Stimulated activated CD4-positive, alpha-beta T cell treated with anti-CD3 and anti-CD28 coated beads, Interleukin-4, amount 100 ng/mL, for 4 hours (primary cell): ENCODE data around the gene POLR3B.
"Not testable (repeated sequence)": the region's sequence is repeated elsewhere in the genome, so short reads cannot be mapped to it uniquely, and the experiment has no call there.

Experiments
- DNase-seq, 2 experiments: peaks; one replicate each; pipeline ENCODE4 v3.0.0-alpha.2; 2020

POLR3B gene

GRCh38 chr12:106343214-106343528 is 14.4 kb upstream of the POLR3B start:
- DNase-seq, result no peak

- DNase-seq, result no peak
These were observed 13.4 kb upstream of the POLR3B start for GRCh38 chr12:106344131-106344530.

GRCh38 chr12:106345746-106346145 is 11.8 kb upstream of the POLR3B start:
- DNase-seq, result no peak

GRCh38 chr12:106348411-106348810 is 9.1 kb upstream of the POLR3B start:
- no peak for DNase-seq

- no peak for DNase-seq
These were observed 4.4 kb upstream of the POLR3B start for GRCh38 chr12:106353175-106353574.

- DNase-seq, result no peak
These were observed 1.1 kb downstream of the POLR3B start for GRCh38 chr12:106358396-106359241.

GRCh38 chr12:106359646-106360399 is 2.3 kb downstream of the POLR3B start:
- no peak for DNase-seq

GRCh38 chr12:106360400-106360994 is 2.9 kb downstream of the POLR3B start:
- DNase-seq, result no peak

- no peak for DNase-seq
These were observed 5.4 kb downstream of the POLR3B start for GRCh38 chr12:106362971-106363370.

GRCh38 chr12:106364261-106364660 is 6.7 kb downstream of the POLR3B start:
- DNase-seq, result no peak

GRCh38 chr12:106369624-106370346 is 12.2 kb downstream of the POLR3B start:
- DNase-seq, result no peak

GRCh38 chr12:106378788-106379187 is 21.2 kb downstream of the POLR3B start:
- DNase-seq, result no peak

- no peak for DNase-seq
These were observed 23.4 kb downstream of the POLR3B start for GRCh38 chr12:106380954-106381353.

GRCh38 chr12:106381866-106382265 is 24.3 kb downstream of the POLR3B start:
- not testable (repeated sequence) for DNase-seq

- DNase-seq, result no peak
These were observed 29.4 kb downstream of the POLR3B start for GRCh38 chr12:106386813-106387535.

GRCh38 chr12:106387848-106388377 is 30.4 kb downstream of the POLR3B start:
- no peak for DNase-seq

GRCh38 chr12:106389151-106389550 is 31.6 kb downstream of the POLR3B start:
- no peak for DNase-seq

- DNase-seq, result no peak
These were observed 35.2 kb downstream of the POLR3B start for GRCh38 chr12:106392759-106393158.

- no peak for DNase-seq
These were observed 52.3 kb downstream of the POLR3B start for GRCh38 chr12:106409878-106410277.

GRCh38 chr12:106412563-106412962 is 55.0 kb downstream of the POLR3B start:
- DNase-seq, result no peak

- DNase-seq, result no peak
These were observed 57.6 kb downstream of the POLR3B start for GRCh38 chr12:106415134-106415533.

- no peak for DNase-seq
These were observed 58.7 kb downstream of the POLR3B start for GRCh38 chr12:106416273-106416672.
